Loucy (cell line): ENCODE measurements around the gene NARF.
A peak's percentile ranks its signal among the peaks of the same experiment; 100 is the strongest.
"Not testable (repeated sequence)": the region's sequence is repeated elsewhere in the genome, so short reads cannot be mapped to it uniquely, and the experiment has no call there.

Experiments
- H2AFZ ChIP-seq: fragments of 200-600 bp; sonication (generic); 2 replicates; pipeline ENCODE4 v1.6.0; 2016; ENCODE audit warnings: antibody characterized with exemption, mild to moderate bottlenecking, low read length, moderate library complexity
- H3F3A ChIP-seq: fragments of 200-600 bp; 2 replicates; pipeline ENCODE4 v1.6.0; 2016; ENCODE audit warnings: antibody characterized with exemption, low read depth, mild to moderate bottlenecking
- H3K27me3 ChIP-seq: fragments of 200-600 bp; sonication (generic); 2 replicates; pipeline ENCODE4 v1.6.1; 2014; ENCODE audit warnings: low read length, mild to moderate bottlenecking; ENCODE audit not compliant: insufficient read depth, poor library complexity, severe bottlenecking
- H3K36me3 ChIP-seq: fragments of 200-600 bp; sonication (generic); 2 replicates; pipeline ENCODE4 v1.6.1; 2016; ENCODE audit warnings: low read length; ENCODE audit not compliant: insufficient read depth
- H3K4me1 ChIP-seq: fragments of 200-600 bp; sonication (generic); 2 replicates; pipeline ENCODE4 v1.5.1; 2014; ENCODE audit warnings: low read length, mild to moderate bottlenecking; ENCODE audit not compliant: insufficient read depth, poor library complexity, severe bottlenecking
- H3K4me2 ChIP-seq: fragments of 200-600 bp; sonication (generic); 2 replicates; pipeline ENCODE4 v1.6.0; 2014; ENCODE audit warnings: antibody characterized with exemption, low read length, low read depth, mild to moderate bottlenecking; ENCODE audit not compliant: poor library complexity, severe bottlenecking
- H3K4me3 ChIP-seq: fragments of 200-600 bp; sonication (generic); 2 replicates; pipeline ENCODE4 v1.5.1; 2014; ENCODE audit warnings: low read length, mild to moderate bottlenecking, mixed read lengths; ENCODE audit not compliant: poor library complexity, severe bottlenecking
- H3K79me2 ChIP-seq: fragments of 200-600 bp; sonication (generic); 2 replicates; pipeline ENCODE4 v1.6.1; 2014; ENCODE audit warnings: low read length; ENCODE audit not compliant: insufficient read depth
- H3K9ac ChIP-seq: fragments of 200-600 bp; sonication (generic); 2 replicates; pipeline ENCODE4 v1.6.0; 2014; ENCODE audit warnings: mild to moderate bottlenecking, low read depth, low read length, moderate library complexity; ENCODE audit not compliant: poor library complexity, severe bottlenecking
- H3K9me2 ChIP-seq: fragments of 200-600 bp; sonication (generic); replicated peaks from 2 replicates; pipeline ENCODE4 v1.6.1; 2016; ENCODE audit warnings: low read depth, low read length, mixed read lengths
- H3K9me3 ChIP-seq: fragments of 200-600 bp; sonication (generic); 2 replicates; pipeline ENCODE4 v1.6.1; 2014; ENCODE audit warnings: mild to moderate bottlenecking, antibody characterized with exemption, low read length, low read depth; ENCODE audit not compliant: insufficient read depth
- H4K20me1 ChIP-seq: fragments of 200-600 bp; sonication (generic); 2 replicates; pipeline ENCODE4 v1.6.0; 2014; ENCODE audit warnings: antibody characterized with exemption, low read length, mild to moderate bottlenecking; ENCODE audit not compliant: insufficient read depth, poor library complexity, severe bottlenecking
- EZH2phosphoT487 ChIP-seq: fragments of 200-600 bp; IDR thresholded peaks from 2 replicates; pipeline ENCODE4 v1.6.1; 2018; ENCODE audit warnings: antibody characterized with exemption, mild to moderate bottlenecking, moderate library complexity, borderline replicate concordance
- TF ChIP-seq, protein P1 (sequence below): fragments of 200-600 bp; sonication (generic); conservative IDR thresholded peaks from 2 replicates; pipeline ENCODE4 v1.5.1; 2014; ENCODE audit warnings: mild to moderate bottlenecking, antibody characterized with exemption, low read length

NARF gene

DNA sequence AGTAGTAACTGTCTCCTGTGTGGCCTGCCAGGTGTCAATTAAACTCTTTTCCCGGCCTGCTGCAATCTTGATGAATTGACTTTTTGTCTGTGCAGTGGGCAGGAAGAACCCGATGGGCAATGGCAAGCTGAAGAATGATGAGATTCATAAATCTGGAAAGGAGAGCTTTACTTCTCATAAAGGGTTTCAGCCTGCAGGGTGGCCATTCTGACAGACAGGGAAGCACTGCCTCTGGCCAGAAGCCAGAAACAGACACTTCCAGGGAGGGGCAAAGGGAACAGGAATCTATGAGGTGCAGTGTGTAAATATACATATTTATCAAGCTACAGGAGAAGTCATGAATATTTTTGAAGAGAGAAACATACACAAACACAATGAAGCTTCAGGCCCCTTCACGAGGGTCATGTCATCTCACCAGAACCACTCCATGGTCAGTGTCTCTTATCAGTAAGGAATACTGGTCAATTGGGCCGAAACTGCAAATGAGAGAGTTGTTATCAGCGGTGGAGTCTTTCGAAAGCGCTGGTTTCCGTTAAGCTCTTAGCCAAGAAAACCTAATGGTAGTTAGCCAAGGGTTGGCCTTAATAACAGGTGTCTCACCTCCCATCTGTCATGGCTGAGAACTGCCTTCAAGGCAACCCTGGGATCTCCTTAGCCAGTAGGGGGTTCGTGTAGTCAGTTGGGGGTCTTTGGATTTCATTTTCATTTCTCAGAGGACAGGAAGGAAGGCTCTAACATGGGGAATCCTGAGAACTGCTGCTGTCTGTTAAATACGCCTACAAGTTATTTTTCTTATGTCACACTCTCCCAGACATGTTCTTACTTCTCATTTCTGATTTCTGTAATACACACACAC lies 1.2 kb upstream of the NARF start:
- Histone ChIP-seq H3K9ac (peak overlapping the region; percentile 98), H3K4me1 (peaks cover 27% of the 10 kb centered on the region)
- no peak for TF ChIP-seq EZH2phosphoT487
- TF ChIP-seq, protein P1, sequence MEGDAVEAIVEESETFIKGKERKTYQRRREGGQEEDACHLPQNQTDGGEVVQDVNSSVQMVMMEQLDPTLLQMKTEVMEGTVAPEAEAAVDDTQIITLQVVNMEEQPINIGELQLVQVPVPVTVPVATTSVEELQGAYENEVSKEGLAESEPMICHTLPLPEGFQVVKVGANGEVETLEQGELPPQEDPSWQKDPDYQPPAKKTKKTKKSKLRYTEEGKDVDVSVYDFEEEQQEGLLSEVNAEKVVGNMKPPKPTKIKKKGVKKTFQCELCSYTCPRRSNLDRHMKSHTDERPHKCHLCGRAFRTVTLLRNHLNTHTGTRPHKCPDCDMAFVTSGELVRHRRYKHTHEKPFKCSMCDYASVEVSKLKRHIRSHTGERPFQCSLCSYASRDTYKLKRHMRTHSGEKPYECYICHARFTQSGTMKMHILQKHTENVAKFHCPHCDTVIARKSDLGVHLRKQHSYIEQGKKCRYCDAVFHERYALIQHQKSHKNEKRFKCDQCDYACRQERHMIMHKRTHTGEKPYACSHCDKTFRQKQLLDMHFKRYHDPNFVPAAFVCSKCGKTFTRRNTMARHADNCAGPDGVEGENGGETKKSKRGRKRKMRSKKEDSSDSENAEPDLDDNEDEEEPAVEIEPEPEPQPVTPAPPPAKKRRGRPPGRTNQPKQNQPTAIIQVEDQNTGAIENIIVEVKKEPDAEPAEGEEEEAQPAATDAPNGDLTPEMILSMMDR, result no peak; the same call in 1 of the 2 replicates

DNA sequence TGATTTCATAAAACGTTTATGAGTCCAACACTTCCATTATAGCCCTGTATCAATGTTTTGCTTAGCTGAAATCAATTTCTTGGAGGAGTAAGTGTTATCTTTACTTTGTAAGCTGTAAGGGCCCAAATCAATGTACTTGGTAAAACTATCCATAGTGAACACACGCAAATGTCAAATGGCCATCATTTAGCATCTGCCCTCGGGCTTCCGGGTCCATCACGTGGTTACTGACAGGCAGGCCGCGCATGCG lies 687 bp upstream of the NARF start:
- TF ChIP-seq EZH2phosphoT487, result no peak
- TF ChIP-seq, protein P1, result no peak
- H2AFZ ChIP-seq, result no peak overlapping the region

More for the DNA sequence above, 1.2 kb upstream of the NARF start:
- Histone ChIP-seq H3K9me3 (no peaks in the 10 kb centered on the region), H3K27me3 (no peaks in the 10 kb centered on the region), H4K20me1 (peaks cover 36% of the 10 kb centered on the region), H3K36me3 (peaks cover 22% of the 10 kb centered on the region; the same call in 1 of the 2 replicates), H3F3A (peaks cover 3% of the 10 kb centered on the region; the same call in 1 of the 2 replicates), H3K4me2 (peak overlapping the region; percentile 99), H2AFZ (no peak overlapping the region), H3K79me2 (peaks cover 41% of the 10 kb centered on the region), H3K4me3 (peak overlapping the region; percentile 92), H3K9me2 (no peaks in the 10 kb centered on the region)

DNA sequence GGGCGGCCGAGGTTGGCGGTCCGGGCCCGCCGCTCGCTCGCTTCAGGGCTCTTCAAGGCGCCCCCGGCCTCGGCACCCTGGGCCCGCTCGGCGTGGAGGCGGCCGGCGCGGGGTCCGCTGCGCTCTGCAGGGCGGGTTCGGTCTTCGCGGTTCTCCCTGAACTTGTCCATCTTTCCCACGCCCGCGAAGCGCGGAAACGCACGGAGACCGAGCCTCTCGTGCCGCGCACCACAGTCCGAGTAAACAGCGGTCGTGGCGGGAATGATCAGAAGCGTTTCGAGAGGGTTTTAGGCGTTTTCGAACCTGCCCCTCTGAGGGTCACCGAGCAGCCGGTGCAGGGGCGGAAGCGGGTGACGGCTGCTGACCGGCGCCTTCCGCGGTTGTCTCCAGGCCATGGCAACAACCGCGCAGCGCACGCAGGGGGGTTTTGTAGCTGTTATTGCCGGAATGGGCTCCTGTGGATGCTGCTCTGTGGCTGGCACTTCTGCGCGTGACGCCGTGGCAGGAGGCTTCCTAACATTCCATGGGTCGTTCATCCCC lies 414 bp downstream of the NARF start:
- Histone ChIP-seq H3K36me3 (peaks cover 34% of the 10 kb centered on the region; the same call in 1 of the 2 replicates), H2AFZ (0 out of 2 replicates have a peak overlapping the region, but pooled peaks have one; percentile 55), H4K20me1 (peaks cover 48% of the 10 kb centered on the region), H3K9me2 (no peaks in the 10 kb centered on the region), H3K9ac (peak overlapping the region; percentile 98), H3K79me2 (peaks cover 57% of the 10 kb centered on the region), H3K4me1 (peaks cover 31% of the 10 kb centered on the region), H3K4me2 (peak overlapping the region; percentile 96), H3K4me3 (peak overlapping the region; percentile 92), H3F3A (peaks cover 3% of the 10 kb centered on the region; the same call in 1 of the 2 replicates), H3K27me3 (no peaks in the 10 kb centered on the region), H3K9me3 (no peaks in the 10 kb centered on the region)
- TF ChIP-seq EZH2phosphoT487, result no peak
- TF ChIP-seq, protein P1, result no peak

More for the DNA sequence above, 687 bp upstream of the NARF start:
- Histone ChIP-seq H4K20me1 (peaks cover 41% of the 10 kb centered on the region), H3K4me2 (peak overlapping the region; percentile 99), H3K9ac (peak overlapping the region; percentile 98), H3F3A (peaks cover 3% of the 10 kb centered on the region; the same call in 1 of the 2 replicates), H3K9me2 (no peaks in the 10 kb centered on the region), H3K4me3 (peak overlapping the region; percentile 92), H3K9me3 (no peaks in the 10 kb centered on the region), H3K4me1 (peaks cover 28% of the 10 kb centered on the region), H3K79me2 (peaks cover 46% of the 10 kb centered on the region), H3K27me3 (no peaks in the 10 kb centered on the region), H3K36me3 (peaks cover 27% of the 10 kb centered on the region; the same call in 1 of the 2 replicates)

DNA sequence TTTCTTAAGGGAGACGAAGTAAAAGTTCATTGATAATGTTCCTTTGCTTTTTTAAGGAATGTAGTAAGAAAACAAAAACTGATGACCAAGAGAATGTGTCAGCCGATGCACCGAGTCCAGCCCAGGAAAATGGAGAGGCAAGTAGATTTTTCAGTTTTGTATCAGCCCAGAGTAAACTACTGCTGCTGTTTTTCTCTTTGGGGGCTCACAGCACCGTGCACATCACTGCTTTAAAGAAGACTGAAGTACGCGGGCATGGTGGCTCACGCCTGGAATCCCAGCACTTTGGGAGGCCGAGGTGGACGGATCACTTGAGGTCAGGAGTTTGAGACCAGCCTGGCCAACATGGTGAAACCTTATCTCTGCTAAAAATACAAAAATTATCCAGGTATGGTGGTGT lies 1.4 kb downstream of the NARF start:
- H3K27me3 ChIP-seq, H3K9me3 ChIP-seq, H2AFZ ChIP-seq, H3F3A ChIP-seq, H3K9me2 ChIP-seq: not testable (repeated sequence)
- Histone ChIP-seq H4K20me1 (peaks cover 53% of the 10 kb centered on the region), H3K4me3 (peak overlapping the region; percentile 92), H3K4me2 (peak overlapping the region; percentile 96), H3K36me3 (peaks cover 43% of the 10 kb centered on the region; the same call in 1 of the 2 replicates), H3K4me1 (peaks cover 33% of the 10 kb centered on the region), H3K9ac (peak overlapping the region; percentile 98), H3K79me2 (peaks cover 61% of the 10 kb centered on the region)
